GM21526 (cell line): ENCODE measurements around the gene BBX.

ENCODE experiments used
- ATAC-seq: cut with Tn5 transposase; IDR thresholded peaks from one replicate; pipeline ENCODE4 v1.9.1; 2021; ENCODE audit warnings: moderate library complexity; ENCODE audit not compliant: unreplicated experiment, low FRiP score

The BBX gene

DNA sequence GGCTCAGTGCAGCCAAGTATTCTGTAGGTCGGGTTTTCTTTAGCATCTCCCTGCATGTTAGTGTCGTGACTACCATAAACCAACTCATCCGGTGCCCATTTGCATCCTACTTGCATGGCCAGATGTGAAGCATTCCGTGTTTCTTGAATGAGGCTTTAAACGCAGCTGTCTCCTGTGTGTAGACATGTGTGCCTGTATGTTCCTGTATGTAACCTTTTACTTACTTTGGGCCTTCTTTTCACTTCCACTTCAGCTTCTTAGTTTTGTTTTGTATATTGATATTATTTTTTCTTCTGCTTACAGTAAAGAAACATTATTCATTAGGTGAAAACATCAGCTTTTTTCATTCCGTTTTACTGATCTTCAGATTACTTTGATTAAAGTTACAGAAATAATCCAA, 267.9 kb downstream of the BBX start:
- ATAC-seq = no peak

- ATAC-seq = no peak
Measured at GRCh38 chr3:107791027-107791426, 268.3 kb downstream of the BBX start.

DNA sequence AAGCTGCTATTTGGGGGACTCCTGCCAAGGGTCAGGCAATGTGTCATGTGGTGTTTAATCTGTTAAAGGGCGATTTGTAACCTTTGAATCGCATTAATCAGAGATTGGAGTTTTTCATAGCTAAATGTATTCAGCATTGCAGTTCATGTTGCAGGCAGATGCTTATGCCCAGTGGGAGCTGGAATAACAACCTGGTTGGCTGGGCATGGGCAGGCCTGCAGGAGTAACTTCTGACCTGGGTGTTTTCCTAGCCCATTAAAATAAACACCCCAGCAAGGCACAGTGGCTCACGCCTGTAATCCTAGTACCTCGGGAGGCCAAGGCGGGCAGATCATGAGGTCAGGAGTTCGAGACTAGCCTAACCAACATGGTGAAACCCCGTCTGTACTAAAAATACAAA, 268.7 kb downstream of the BBX start:
- no peak for ATAC-seq

DNA sequence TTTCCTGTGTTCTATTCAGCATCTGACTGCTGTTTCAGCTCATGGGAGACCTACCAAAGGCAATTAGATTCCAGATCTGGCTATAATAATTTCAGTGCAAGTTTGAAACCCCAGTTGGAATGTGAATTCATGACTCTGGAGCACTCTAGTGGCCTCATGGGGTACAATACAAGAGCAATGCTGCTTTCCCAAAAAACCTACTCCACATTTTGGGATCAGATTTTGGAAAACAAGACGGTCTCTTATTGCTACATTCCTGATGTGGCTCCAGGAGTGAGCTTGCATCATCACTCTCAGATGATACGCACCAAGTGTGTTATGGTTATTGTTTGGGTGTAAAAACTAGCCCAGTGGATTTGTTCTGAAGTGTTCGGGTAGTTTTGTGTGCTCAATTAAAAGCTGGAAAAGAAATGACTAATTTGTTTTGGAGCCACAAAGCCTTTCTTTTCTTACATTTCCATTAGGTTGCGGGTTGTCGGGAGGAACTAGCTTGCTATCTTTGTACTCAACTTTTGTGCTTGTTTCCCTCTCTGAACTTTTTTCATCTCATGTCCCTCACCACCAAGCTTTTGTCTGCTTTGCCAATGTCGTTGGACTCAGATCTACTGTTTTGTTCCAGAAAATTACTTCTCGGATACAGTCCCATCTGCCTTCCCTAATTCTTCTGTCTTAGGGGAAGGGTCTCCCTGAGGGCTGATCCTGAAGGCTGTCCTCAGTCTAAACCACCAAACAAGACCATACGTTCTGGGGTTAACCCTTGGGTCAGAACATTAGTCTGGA, 272.1 kb downstream of the BBX start:
- no peak for ATAC-seq

GRCh38 chr3:107795514-107796094, 272.8 kb downstream of the BBX start:
- no peak for ATAC-seq

- ATAC-seq = no peak
Measured at GRCh38 chr3:107796791-107797190, 274.0 kb downstream of the BBX start.

DNA sequence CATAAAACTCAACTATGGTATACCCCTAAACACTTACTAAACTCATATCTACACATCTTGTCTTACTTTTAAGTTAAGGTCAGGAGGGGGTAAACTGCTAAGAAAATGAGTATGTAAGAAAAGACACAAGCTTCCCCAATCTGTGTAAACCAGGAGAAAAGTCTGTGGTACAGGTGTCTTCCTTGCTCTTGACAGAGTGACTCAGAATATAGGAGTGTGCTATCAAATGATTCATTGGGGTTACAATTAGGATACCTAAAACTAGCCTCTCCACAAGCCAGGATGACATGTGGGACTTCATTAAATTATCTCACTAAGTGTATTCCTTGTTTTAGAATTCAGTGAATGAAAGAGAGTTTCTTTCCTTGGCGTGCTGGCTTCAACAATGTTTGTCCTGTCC, 274.8 kb downstream of the BBX start:
- ATAC-seq = no peak

GRCh38 chr3:107798381-107798780, 275.6 kb downstream of the BBX start:
- no peak for ATAC-seq

GRCh38 chr3:107800710-107801109, 277.9 kb downstream of the BBX start:
- ATAC-seq = no peak

DNA sequence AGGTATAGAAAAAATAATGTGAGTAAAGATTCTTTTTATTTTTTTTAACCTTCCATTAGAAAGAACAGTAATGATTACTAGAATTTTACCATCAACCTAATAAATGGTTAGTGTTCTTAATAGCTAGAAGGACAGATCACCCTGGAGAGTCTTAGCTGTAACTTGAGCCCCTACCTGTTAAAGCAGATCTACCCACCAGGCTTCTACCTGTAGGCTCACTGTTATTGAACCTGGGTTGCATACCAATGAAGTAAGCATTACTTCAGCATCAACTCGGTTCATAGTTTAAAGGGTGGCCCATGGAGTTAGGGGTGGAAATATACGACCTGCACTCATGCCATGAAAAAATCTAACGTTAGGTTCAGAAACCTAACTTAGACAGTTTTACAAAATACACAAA, 280.4 kb downstream of the BBX start:
- ATAC-seq = no peak

DNA sequence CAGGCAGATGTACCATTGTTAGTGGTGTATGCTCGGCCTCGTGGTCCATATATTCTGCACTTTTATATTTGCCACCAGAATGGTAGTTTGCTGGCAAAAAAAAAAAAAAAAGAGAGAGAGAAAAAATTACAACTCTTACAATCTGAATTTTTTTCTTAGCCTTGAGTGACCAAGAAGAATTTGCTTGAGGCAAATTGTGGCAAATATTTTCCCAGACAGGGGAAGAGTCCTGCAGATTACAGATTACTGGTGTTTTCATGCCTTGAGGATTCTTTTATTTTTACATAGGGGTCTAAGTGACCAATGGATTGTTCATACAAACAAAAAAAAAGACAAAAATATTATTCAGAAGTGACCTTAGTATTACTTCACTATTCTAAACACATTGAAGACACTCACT, 283.3 kb downstream of the BBX start:
- no peak for ATAC-seq

- no peak for ATAC-seq
Measured at GRCh38 chr3:107806536-107806935, 283.8 kb downstream of the BBX start.

- ATAC-seq = no peak
Measured at GRCh38 chr3:107810171-107811071, 287.7 kb downstream of the BBX start.

DNA sequence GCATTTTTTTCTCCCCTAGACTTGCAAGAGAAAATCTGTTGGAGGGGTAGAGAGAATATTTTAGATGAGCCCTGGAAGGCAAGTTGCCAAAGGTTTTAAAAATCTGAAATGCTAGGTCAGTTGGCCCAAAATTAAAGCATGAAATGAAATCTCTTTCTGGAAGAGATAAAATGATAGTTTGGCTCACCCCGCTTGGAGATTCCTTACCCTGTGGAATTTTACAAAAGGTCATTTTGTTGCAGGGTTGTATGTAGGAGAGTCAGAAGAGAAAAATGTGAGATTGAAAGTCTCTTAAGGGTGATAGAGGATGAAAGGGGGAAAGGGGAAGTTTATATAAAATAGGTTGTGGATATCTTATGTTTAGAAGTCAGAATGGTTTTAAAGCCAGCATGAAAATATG, 290.3 kb downstream of the BBX start:
- no peak for ATAC-seq

DNA sequence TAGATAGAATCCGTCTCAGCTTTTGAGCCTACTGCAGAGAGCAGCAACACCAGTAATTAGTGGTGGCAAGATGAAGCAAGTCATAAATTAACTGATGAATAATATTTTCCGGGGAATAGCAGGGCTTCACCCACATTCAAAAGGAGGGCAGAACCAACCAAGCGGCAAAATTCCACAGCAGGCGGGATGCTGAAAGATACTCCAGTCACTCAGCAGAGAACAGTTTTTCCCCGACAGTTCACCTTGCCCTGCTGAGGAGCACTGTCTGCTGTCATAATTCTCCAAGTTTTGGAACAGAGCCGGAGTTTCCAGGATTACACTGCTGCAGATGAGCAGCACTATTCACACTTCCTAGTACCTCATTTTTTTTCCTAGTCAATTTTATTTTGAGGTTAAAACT, 293.3 kb downstream of the BBX start:
- no peak for ATAC-seq

- ATAC-seq = no peak
Measured at GRCh38 chr3:107817076-107817475, 294.3 kb downstream of the BBX start.

- no peak for ATAC-seq
Measured at GRCh38 chr3:107818025-107818424, 295.3 kb downstream of the BBX start.

GRCh38 chr3:107819656-107820055, 296.9 kb downstream of the BBX start:
- ATAC-seq = no peak

DNA sequence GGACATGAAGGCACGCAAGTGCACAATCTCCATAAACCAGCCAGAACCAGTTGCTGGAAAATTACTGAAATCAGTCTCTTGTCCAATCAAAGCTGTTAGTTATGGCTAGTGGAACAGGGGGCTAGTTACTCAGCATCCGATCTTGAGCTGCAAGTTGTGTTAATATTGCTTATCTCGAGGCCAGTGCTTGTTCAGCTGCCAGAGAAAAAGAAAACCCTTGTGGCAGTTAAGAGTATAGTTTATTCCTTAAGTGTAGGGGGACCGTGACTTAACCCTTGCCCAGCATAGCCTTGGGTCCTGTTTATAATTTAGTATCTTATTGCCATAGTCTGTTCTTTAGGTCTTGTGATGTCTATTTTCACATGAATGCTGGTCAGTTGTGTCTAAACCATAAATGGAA, 299.5 kb downstream of the BBX start:
- no peak for ATAC-seq

GRCh38 chr3:107824822-107825371, 302.1 kb downstream of the BBX start:
- ATAC-seq = no peak

- no peak for ATAC-seq
Measured at GRCh38 chr3:107825556-107825955, 302.8 kb downstream of the BBX start.
